ENCODE results near the gene SCAMP1. TPM values are rescaled to one million over a fixed set of nuclear protein-coding genes. Genes with fewer than 3 reads are reported as not detected.
"Not testable (repeated sequence)": the region's sequence is repeated elsewhere in the genome, so short reads cannot be mapped to it uniquely, and the experiment has no call there.

Gene SCAMP1
- total RNA-seq, 1 donor from 2014 or later: 47.2 TPM

DNA sequence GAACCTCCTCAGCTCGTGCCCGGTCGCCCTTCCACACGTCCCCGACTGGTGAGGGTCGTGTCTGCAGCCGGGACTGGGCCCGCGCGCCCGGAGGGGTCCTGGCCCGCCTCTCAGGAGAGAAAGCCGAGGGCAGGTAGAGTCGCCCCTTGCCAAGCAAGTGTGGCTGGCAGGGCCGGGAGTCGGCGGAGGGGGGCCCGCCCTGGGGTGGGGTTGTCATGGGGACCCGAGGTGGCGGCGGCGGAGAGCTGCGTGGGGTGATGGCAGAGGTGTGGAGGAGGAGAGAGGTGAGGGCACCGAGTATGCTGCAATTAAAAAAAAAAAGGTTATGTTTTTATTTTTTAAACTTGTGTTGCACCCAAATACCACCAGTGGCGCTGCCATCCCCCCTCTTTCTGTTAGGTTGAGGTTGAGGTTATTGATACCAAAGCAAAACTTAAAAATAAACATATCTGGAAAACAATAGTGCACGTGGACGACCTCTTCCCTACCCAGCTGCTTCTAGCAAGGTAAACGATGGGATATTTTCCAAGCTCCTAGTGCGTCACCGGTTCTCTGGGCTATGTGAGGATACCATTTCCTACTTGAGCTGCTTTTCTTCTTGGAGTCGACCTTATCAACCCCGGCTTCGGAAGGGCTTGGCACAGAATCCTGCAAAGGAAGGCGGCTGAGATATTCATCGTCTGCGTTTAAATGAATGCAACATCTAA lies 660 bp downstream of the SCAMP1 start:
- peak; percentile 62 to 85 for DNase-seq (ENCODE audit: low read depth in 2 of 2)

DNA sequence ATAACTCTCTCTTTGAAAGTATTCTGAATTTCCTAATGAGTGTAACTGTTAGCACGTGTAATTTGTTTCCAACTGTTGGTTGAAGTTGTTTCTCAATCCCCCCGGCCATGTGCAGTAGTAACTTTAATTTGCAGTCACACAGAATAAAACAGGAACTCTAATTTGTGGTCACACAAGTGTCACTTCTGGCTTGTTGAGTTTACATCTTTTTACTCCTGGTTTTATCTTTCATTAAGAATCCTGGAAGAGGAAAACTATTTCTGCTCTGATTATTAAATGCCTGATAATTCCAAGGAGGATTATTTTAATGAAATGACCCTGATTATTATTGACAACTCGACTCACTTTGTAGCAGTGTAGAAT lies 1.2 kb downstream of the SCAMP1 start:
- no peak for DNase-seq (ENCODE audit: low read depth in 2 of 2)

DNA sequence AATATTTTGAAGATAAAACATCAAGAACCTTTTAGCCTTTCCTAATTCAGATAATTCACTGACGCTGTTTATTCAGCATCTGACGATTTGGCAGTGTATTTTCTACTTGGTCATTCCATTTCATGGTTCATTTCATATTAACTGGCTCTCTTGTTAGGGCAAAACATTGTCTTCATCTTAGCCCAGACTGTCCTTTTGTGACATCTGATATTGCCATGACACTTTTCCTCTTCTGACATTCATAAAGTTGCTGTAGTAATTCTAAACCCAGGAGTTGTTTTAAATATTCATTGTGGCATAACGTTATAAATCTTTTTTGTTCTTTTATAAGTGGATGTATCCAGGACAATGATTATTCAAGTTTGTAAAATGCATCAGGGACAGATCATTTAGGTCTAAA lies 1.8 kb downstream of the SCAMP1 start:
- DNase-seq (ENCODE audit: low read depth in 2 of 2): no peak

DNA sequence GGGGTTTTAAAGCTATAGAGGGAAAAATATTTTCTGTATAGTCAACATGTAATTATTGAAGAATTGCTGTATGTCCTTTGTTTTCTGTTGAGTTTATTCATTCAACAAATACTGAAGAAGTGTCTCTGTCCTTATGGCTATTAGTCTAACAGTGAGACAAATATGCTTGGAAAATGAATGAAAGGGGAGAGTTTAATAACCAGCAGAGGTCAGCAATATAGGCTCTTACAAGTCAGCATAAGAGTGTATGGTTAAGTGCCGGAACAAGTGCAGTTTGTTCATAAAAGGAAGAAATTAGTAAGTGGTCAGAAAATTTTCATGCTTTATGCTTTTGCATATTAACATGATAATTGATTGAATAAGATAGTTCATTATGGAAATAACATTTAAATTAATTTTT lies 3.6 kb downstream of the SCAMP1 start:
- DNase-seq (ENCODE audit: low read depth in 2 of 2): no peak

DNA sequence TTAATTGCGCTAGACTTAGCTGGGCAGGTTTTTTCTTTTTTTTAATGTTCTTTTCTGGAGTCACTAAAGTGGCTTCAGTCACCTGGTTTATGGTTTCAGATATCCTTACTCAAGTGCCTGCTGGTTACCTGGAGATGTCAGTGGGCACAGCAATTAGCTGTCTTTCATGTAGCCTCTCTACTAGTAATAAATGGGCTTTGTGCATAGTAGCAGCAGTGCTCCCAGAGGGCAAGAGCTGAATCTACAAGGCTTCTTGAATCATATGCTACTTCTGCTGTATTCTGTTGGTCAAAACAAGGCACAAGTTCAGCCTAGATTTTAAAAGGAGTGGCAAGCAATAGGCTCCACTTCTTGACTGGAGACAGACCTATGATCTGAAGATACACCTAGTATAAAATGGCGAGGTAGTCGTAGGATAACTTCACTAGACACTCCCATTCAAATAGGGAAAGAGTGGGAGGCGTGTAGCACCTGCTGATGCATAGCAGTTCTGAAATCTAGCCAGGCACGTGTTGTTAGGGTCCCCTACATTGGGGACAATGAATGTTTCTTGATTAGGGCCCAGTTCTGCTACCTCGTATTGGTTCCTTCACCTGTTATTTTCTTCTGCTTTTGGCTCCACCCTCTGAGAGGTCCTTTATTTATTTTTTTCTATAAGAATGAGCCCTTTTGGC lies 7.0 kb downstream of the SCAMP1 start:
- no peak for DNase-seq (ENCODE audit: low read depth in 2 of 2)

DNA sequence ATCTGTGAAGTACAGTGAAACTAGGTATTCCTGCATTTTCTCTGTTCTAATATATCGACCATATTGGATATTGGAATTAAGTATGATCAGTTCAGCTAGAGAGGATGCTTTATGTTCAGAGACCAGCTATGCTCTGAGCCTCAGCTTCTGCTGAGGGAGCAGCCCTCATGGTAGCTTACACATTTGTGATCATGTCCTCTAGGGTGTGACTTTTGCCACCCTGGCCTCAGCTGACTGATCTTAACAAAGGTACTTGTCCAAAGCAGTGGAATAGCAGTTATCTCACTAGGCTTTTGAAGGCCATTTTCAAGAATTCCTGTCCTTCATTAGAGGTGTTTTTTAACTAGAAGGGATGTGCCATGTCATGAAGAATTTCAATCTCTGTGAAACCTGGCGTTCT lies 9.3 kb downstream of the SCAMP1 start:
- no peak for DNase-seq (ENCODE audit: low read depth in 2 of 2)

DNA sequence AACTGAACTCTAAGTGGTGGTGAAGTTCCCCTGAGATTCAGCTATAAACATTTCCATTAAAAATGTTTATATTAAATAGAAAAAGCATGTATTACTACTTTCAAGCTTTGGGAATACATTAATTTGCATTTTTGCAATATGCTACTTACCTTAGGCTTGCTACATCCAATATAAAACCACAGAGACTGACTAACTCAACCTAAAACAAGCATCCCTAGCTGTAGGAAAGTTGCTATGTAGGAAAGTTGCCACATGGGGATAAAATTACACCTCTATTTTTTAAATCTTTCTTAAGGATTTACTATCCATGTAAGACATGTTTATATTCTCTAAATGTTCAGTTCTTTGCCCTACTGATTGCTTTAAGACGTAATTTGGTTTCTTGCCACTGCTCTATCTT lies 12.8 kb downstream of the SCAMP1 start:
- no peak for DNase-seq (ENCODE audit: low read depth in 2 of 2)

DNA sequence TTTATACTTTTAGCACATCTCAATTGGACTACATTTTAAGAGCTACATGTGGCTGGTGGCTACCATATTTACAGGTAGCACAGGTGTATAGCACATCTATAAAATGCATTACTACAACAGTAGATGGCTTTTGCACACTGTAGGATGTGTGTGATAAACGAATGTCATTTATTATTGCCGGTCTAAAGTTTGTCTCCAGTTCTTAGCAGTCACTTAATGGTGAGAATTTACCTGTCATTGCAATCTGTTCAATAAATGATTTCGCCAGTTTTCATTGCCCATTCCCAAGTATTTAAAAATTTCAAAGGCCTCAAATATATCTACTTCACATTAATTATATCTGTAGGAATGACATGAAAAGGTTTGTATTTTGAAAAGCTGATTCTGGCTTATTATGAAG lies 15.9 kb downstream of the SCAMP1 start:
- DNase-seq (ENCODE audit: low read depth in 2 of 2): no peak

DNA sequence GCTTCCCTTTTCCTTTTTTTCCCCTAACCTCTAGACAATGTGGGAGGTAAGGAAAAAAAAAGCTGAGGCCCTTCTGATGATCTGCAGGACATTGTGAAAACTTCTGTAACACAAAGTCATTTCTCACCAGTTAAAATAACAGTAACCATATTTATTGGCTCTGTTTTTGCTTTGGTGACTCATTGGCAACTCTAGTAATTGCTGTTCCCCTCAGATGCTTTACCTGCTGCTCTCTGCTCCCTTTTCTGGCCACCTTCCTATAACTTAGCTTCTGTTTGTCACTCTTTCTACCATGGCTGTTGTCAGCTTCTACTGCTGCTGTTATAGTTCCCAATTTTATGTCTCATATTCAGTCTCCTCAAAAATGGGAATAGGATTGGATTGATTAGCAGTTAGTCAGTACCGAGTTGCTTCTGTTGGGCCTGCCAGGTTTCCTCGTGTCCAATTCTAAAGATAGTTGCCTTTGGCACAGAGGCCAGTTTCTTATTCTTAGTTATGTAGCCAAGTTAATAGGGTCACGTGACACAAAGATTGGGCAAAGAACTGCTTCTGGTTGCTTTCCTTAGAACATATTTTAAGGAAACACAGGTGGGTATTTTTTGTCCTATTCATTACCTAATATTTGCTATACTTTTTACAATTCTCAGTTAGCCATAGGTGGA lies 16.8 kb downstream of the SCAMP1 start:
- DNase-seq (ENCODE audit: low read depth in 2 of 2): no peak

DNA sequence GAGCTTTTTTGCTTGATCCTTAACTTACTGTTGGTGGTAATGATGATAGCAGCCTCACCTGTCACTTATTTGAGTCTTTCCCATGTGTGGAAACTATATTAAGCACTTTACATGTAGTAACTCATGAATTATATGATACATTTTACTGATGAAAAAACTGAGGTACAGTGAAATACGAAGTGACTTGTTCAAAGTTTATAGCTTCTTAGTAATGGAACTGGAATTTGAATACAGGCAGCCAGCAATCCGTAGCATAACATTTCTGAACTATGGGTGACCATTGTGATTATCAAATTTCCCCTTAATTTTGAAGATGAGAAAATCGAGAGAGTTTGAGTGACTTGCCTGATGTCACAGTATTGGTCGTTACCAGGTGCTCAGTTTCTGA lies 17.3 kb downstream of the SCAMP1 start:
- no peak for DNase-seq (ENCODE audit: low read depth in 2 of 2)

DNA sequence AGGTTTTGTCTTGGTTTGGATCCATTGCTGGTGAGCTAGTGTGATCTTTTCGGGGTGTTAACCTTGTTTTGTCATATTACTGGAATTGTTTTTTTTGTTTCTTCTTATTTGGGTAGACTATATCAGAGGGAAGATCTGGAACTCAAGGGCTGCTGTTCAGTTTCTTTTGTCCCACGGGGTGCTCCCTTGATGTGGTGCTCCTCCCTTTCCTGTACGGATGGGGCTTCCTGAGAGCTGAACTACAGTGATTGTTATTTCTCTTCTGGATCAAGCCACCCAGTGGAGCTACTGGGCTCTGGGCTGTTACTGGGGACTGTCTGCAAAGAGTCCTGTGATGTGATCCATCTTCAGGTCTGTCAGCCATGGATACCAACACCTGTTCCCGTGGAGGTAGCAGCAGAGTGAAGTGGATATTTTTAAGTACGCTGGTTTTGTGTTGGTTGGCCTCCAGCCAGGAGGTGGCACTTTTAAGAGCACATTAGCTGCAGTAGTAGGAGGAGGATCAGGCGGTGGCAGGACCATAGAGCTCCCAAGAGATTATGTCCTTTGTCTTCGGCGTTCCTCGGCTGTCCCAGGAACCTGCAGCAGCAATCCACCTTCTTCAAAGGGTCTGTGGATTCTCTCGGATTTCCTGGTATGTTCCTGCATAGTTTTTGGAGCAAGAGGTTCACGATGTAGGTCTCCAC lies 27.2 kb downstream of the SCAMP1 start:
- DNase-seq (ENCODE audit: low read depth in 2 of 2): peak in 1 of 2 donors; percentile 32

DNA sequence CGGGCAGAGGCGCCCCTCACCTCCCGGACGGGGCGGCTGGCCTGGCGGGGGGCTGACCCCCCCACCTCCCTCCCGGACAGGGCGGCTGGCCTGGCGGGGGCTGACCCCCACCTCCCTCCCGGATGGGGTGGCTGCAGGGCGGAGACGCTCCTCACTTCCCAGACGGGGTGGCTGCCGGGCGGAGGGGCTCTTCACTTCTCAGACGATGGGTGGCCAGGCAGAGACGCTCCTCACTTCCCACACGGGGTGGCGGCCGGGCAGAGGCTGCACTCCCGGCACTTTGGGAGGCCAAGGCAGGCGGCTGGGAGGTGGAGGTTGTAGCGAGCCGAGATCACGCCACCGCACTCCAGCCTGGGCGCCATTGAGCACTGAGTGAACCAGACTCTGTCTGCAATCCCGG lies 30.9 kb downstream of the SCAMP1 start:
- not testable (repeated sequence) for DNase-seq (ENCODE audit: low read depth in 2 of 2)

DNA sequence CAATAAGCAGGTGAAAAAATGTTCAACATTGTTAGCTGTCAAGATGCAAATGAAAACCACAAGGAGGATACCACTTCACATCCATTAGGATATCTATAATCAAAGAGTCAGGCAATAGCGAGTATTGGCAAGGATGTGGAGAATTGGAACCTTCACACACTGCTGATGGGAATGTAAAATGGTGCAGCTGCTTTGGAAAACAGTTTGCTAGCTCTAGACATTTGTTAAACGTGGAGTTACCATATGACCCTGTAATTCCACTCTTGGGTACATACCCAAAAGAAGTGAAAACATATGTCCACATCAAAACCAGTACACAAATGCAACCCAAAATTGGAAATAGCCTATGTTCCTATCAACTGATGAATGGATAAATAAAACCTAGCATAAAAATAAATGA lies 37.4 kb downstream of the SCAMP1 start:
- DNase-seq (ENCODE audit: low read depth in 2 of 2): no peak

DNA sequence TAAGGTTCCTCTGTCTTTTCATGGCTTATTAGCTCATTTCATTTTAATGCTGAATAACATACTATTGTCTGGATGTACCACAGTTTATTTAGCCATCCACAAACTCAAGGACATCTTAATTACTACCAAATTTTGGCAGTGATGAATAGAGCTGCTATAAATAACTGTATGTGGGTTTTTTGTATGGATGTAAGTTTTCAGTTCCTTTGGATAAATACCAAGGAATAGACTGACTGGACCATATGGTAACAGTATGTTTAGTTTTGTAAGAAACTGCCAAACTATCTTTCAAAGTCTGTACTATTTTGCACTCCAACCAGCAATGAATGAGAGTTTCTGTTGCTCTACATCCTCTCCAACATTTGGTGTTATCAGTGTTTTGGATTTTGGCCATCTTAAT lies 38.7 kb downstream of the SCAMP1 start:
- no peak for DNase-seq (ENCODE audit: low read depth in 2 of 2)

DNA sequence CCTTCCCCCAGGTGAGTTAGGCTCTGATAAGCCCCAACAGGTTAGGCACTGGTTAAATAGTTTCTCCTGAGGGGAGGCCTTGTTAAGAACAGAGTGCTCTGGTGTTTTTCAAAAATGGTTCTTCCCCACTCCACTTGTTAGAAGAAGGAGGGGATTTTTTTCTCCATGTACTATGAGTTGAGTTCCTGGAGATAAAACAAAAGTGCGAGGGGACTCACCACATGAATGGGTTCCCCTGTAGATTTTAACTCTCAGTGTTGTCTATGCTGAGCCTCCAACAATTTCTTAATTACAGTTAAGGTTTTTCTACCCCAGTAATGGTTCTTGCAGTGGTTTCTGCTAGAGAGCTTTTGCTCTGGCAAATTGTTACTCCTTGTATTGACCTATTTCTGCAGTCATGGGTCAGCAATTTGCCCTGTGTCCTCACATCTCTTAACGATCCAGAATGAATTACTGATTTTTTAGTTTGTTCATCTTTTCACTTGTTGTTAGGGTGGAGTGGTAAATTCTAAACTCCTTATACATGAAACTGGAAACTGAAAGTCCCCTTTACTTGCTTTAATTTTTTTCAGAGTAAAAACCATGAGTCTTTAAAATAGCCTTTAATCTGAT lies 44.4 kb downstream of the SCAMP1 start:
- DNase-seq (ENCODE audit: low read depth in 2 of 2): no peak

DNA sequence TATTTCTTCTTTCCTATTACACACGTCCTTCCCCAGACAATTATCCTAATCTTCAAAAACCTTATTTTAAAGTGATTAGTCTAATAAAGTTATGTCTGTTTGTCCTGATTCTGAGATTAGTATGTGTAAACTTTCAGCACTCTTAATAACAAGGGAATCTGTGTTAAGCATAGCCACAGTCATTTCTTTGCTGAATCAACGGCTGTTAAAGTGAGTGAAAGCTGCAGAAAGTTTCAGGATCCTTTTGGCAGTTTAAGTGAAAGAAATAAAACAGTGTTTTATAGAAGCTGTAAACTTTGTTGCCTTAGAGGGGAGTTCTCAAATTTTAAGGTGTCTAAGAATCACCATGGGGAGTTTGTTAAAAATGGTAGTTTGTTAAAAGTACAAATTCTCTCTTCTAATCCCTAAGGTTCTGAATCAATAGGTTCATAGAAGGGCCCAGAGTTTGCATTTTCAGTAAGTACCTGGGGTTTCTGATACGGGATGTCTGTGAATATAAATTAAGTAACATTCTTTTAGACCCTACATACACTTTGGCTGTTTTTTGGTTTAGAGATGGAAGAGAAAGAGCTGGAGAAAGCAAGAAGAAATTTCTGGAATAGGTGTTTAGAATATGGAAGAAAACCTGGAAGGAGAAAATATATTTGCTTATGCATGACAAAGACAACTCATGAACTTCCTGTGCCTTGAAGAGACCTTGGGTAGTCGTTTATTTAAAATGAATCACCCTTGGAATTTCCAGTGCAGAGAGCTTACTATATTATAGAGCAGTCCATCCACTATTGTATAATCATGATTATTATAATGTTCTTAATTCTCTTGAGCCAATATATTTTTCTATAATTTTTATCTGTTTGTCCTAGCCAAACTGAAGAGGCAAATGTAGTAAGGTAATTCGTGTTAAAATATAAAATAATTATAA lies 45.7 kb downstream of the SCAMP1 start:
- peak in 1 of 2 donors; percentile 75 for DNase-seq (ENCODE audit: low read depth in 2 of 2)

DNA sequence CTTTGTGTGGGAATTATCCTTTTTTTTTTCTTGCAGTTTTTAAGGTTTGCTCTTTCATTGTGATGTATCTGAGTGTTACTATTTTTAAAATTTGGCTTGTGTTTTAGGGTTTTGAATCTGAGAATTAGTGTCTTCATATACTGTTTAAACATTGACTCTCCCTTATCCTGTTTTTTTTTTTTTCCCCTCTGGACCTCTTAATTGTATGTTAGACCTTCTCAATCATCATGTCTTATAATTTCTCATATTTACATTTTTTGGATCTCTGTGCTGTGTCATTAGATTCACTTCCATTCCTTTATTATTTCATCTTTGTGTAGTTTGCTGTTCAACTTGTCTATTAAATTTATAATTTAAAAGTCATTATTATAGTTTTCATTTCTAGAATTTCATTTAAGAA lies 47.0 kb downstream of the SCAMP1 start:
- DNase-seq (ENCODE audit: low read depth in 2 of 2): no peak

DNA sequence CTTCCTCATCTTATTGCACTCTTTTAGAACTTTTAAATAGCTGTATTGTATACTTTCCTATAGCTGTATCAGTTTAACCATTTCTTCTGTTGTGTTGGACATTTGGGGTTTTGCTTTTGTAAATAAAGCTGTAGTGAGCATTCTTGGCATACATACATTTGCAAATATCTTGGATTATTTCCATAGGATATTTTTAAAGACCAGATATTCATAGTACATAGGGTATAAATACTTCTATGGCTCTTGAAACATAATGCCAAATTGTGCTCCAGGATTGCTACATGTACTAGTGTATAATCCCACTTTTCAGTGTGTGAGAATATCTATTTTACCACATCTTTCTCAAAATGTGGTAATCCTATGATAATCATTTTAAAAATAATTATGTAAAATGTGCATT lies 51.2 kb downstream of the SCAMP1 start:
- DNase-seq (ENCODE audit: low read depth in 2 of 2): no peak

DNA sequence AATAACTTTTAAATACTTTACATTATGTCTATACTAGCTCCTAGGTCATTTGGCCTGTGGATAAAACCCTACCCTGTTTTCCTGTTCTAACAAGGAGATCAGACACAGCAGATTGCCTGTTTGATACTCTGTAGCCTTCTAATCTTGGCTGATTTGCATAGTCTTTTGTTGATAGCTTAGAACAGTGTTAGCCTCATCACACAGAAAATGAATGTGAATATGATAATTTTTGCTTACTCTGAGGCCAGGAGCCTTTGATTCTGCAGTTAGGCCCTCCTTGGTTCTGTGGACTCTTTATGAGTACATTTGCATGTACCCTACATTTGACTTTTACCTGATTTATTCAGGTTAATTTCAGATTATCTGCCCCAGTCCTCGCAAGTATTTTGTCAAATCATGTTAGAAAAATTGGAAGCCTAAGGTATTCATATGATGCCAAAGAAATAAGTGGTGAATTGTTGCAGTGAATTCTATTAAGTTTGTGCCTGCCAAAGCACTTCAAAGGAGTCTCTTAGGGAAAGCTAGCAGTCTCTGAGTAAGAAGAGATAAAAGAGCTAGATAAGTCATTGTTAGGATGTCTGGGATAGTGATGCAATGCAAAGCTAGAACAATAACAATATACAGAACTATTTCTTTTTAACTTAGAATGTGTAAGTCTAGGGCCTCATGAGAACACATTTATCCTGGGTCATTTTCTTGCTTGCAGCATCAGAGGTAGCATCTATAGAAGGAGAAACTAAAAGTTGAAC lies 56.4 kb downstream of the SCAMP1 start:
- DNase-seq (ENCODE audit: low read depth in 2 of 2): peak in 1 of 2 donors; percentile 9

DNA sequence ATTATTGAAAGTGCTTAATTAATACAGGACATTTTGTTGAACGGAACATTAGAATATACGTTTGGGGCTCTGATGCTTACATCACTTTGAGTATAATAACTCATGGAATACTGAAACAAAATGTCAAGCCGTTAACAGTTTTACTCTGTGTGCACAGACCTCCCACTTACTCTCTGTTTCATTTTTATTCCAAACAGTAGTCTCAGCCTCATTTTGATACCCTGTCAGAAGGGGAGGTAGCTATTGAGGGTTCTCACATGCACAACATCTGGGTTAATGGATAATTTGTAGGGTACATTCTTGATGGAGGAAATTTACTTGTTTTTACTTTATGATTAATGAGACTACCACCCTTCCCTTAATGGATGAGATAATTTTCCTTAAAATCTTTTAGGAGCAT lies 59.0 kb downstream of the SCAMP1 start:
- no peak for DNase-seq (ENCODE audit: low read depth in 2 of 2)
